ENCODE data around the gene BTBD1. TPM values are rescaled to one million over a fixed set of nuclear protein-coding genes. Genes with fewer than 3 reads are reported as not detected.

Gene BTBD1
- total RNA-seq, 1 experiment from 2014 or later = 58.3 TPM

GRCh38 chr15:83018436-83018835 is 48.6 kb downstream of the BTBD1 start:
- no peaks in the 10 kb centered on the region for H3K9me3 ChIP-seq (ENCODE audit: low read depth, low read length, poor library complexity, severe bottlenecking)
- CTCF ChIA-PET = no interaction called here
- TF ChIP-seq, protein P1, sequence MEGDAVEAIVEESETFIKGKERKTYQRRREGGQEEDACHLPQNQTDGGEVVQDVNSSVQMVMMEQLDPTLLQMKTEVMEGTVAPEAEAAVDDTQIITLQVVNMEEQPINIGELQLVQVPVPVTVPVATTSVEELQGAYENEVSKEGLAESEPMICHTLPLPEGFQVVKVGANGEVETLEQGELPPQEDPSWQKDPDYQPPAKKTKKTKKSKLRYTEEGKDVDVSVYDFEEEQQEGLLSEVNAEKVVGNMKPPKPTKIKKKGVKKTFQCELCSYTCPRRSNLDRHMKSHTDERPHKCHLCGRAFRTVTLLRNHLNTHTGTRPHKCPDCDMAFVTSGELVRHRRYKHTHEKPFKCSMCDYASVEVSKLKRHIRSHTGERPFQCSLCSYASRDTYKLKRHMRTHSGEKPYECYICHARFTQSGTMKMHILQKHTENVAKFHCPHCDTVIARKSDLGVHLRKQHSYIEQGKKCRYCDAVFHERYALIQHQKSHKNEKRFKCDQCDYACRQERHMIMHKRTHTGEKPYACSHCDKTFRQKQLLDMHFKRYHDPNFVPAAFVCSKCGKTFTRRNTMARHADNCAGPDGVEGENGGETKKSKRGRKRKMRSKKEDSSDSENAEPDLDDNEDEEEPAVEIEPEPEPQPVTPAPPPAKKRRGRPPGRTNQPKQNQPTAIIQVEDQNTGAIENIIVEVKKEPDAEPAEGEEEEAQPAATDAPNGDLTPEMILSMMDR (conservative IDR thresholded peaks at IDR 0.05; ENCODE audit: low read depth, low read length) = no peak
- no peak for TF ChIP-seq EZH2 (IDR thresholded peaks at IDR 0.05; ENCODE audit: borderline replicate concordance, low read depth, low read length, poor library complexity, severe bottlenecking)
- DNase-seq (ENCODE audit: low spot score) = no peak
- no peaks in the 10 kb centered on the region for H3K27me3 ChIP-seq (replicated peaks; ENCODE audit: insufficient read depth, low read depth, low read length, poor library complexity)
- H3K4me1 ChIP-seq (ENCODE audit: insufficient read depth, low read length, poor library complexity, severe bottlenecking) = no peaks in the 10 kb centered on the region
- no TSS peak for BruUV-seq (replicated peaks)
- POLR2A ChIA-PET (ENCODE audit: low non-redundant PET) = no interaction called here
- H3K27ac ChIP-seq (ENCODE audit: low read depth, low read length, poor library complexity, severe bottlenecking) = no peak overlapping the region
- intact Hi-C loops (cut with micrococcal nuclease; ENCODE audit: unreplicated experiment) = no loop called here
- no peak overlapping the region for H3K4me3 ChIP-seq (ENCODE audit: low read depth, low read length, poor library complexity, severe bottlenecking)
- peaks cover 24% of the 10 kb centered on the region for H3K36me3 ChIP-seq (ENCODE audit: insufficient read depth, low read length, poor library complexity, severe bottlenecking)

DNA sequence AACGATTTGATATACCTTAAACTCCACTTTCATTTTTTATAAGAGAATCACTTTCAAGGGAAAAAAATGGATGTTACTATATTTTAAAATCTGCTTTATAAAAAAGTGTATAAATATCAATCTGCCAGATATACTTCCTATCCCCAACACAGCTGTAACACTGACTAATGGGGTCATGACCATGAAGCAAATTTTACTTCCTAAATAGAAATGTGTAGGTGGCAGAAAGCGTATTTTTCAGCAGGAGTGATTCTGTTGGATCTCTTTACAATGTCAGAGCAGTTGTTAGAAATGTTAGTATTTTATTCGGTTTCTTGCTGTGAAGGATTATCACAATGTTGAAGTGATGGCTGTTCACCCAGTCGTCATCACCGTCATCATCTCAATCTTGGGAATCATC is 50.1 kb downstream of the BTBD1 start:
- no peak for DNase-seq (ENCODE audit: low spot score)
- ChIA-PET CTCF (no interaction called here), POLR2A (ENCODE audit: low non-redundant PET) (no interaction called here)
- no TSS peak for BruUV-seq (replicated peaks)
- H3K4me1 ChIP-seq (ENCODE audit: insufficient read depth, low read length, poor library complexity, severe bottlenecking) = peaks cover 8% of the 10 kb centered on the region
- H3K27ac ChIP-seq (ENCODE audit: low read depth, low read length, poor library complexity, severe bottlenecking) = no peak overlapping the region
- no peak overlapping the region for H3K4me3 ChIP-seq (ENCODE audit: low read depth, low read length, poor library complexity, severe bottlenecking)
- no peaks in the 10 kb centered on the region for H3K9me3 ChIP-seq (ENCODE audit: low read depth, low read length, poor library complexity, severe bottlenecking)
- intact Hi-C loops (cut with micrococcal nuclease; ENCODE audit: unreplicated experiment) = no loop called here
- H3K27me3 ChIP-seq (replicated peaks; ENCODE audit: insufficient read depth, low read depth, low read length, poor library complexity) = no peaks in the 10 kb centered on the region
- TF ChIP-seq EZH2 (IDR thresholded peaks at IDR 0.05; ENCODE audit: borderline replicate concordance, low read depth, low read length, poor library complexity, severe bottlenecking) = no peak
- TF ChIP-seq, protein P1 (conservative IDR thresholded peaks at IDR 0.05; ENCODE audit: low read depth, low read length) = no peak
- H3K36me3 ChIP-seq (ENCODE audit: insufficient read depth, low read length, poor library complexity, severe bottlenecking) = peaks cover 24% of the 10 kb centered on the region

GRCh38 chr15:83015361-83015760 is 51.7 kb downstream of the BTBD1 start:
- H3K4me1 ChIP-seq (ENCODE audit: insufficient read depth, low read length, poor library complexity, severe bottlenecking) = peaks cover 14% of the 10 kb centered on the region
- no peak for DNase-seq (ENCODE audit: low spot score)
- H3K9me3 ChIP-seq (ENCODE audit: low read depth, low read length, poor library complexity, severe bottlenecking) = no peaks in the 10 kb centered on the region
- TF ChIP-seq EZH2 (IDR thresholded peaks at IDR 0.05; ENCODE audit: borderline replicate concordance, low read depth, low read length, poor library complexity, severe bottlenecking) = no peak
- TF ChIP-seq, protein P1 (conservative IDR thresholded peaks at IDR 0.05; ENCODE audit: low read depth, low read length) = no peak
- intact Hi-C loops (cut with micrococcal nuclease; ENCODE audit: unreplicated experiment) = no loop called here
- peaks cover 17% of the 10 kb centered on the region for H3K36me3 ChIP-seq (ENCODE audit: insufficient read depth, low read length, poor library complexity, severe bottlenecking)
- CTCF ChIA-PET = no interaction called here
- H3K27ac ChIP-seq (ENCODE audit: low read depth, low read length, poor library complexity, severe bottlenecking) = no peak overlapping the region
- no peak overlapping the region for H3K4me3 ChIP-seq (ENCODE audit: low read depth, low read length, poor library complexity, severe bottlenecking)
- POLR2A ChIA-PET (ENCODE audit: low non-redundant PET) = no interaction called here
- no TSS peak for BruUV-seq (replicated peaks)
- no peaks in the 10 kb centered on the region for H3K27me3 ChIP-seq (replicated peaks; ENCODE audit: insufficient read depth, low read depth, low read length, poor library complexity)

Data from A673 (cell line).